Putamen (tissue), 1 donor: ENCODE data around the gene LRP1B.

ENCODE experiments used
- DNase-seq: peaks from one replicate; pipeline ENCODE4 v3.0.0-alpha.2; 2016; ENCODE audit warnings: low spot score

LRP1B gene

GRCh38 chr2:141440072-141440635, 690.7 kb downstream of the LRP1B start:
- no peak for DNase-seq

DNA sequence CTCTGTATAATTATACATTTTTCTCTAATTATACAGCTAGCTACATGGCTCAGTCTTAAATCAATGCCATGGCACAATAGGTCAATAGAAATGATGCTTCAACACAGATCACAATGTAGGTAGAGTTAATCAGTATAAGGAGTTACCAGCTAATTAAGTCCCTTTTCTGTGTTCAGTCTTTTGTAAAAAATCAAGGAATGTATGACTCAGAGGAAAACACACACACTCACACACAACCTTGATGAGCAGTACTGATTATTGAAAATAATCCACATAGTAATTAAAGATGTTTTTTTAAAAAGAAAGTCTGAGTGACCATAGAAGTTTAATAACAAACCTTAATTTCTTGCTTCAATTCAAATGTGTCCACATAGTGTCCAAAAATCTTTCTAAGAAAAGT, 691.3 kb downstream of the LRP1B start:
- no peak for DNase-seq

GRCh38 chr2:141438536-141438935, 692.3 kb downstream of the LRP1B start:
- no peak for DNase-seq

GRCh38 chr2:141437521-141437920, 693.3 kb downstream of the LRP1B start:
- peak; percentile 7 for DNase-seq

- DNase-seq, result no peak
Measured at GRCh38 chr2:141423124-141423523, 707.7 kb downstream of the LRP1B start.

- no peak for DNase-seq
Measured at GRCh38 chr2:141417246-141417797, 713.5 kb downstream of the LRP1B start.

GRCh38 chr2:141411419-141411818, 719.4 kb downstream of the LRP1B start:
- DNase-seq, result no peak

- DNase-seq, result no peak
Measured at GRCh38 chr2:141399270-141399669, 731.5 kb downstream of the LRP1B start.

DNA sequence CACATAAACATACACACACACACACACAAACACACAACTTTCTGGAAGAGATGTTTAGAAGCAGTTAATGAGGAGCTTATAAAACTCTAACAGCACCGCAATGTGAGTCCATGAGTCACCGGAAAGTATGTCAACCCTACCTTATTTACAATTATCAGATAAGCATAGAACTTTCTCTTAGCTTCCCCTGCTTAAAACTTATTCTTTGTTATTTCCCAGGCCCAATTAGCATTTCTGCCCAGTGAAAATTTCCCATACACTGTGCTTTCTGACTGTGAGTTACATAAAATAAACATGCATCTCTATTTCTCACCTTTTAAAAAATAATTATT, 737.6 kb downstream of the LRP1B start:
- no peak for DNase-seq

GRCh38 chr2:141392517-141393213, 738.2 kb downstream of the LRP1B start:
- DNase-seq, result no peak

DNA sequence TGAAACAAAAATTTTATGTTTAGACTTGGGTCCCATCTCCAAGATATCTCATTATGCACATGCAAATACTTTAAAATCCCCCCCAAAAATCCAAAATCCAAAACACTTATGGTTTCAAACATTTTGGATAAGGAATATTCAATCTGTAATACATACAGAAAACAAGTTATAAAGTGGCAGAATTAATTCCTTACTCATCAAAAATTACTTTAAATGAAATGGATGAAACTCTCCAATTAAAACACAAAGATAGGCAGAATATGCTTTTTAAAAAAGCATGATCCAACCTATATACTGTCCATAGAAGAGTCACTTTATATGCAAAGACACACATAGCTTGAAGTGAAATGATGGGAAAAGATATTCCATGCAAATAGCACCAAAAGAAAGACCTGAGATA, 744.6 kb downstream of the LRP1B start:
- no peak for DNase-seq

DNA sequence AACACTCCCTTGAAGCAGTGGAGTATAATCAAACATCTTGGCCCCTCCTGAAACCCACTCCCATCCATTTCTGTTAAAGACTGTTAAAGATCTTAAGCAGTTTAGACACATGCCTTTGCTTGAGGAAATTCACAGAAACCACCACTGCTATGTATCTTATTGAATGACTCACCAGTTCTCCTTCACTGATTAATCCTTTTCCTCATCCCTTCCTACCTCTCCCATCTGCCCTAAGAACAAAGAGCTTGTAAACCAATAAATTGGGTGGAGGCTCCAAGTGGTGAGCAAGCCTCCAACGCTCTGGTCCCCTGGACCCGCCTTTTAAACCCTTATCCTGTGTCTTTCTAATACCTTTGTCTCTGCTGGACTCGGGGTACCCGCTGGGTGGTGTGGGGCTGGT, 746.1 kb downstream of the LRP1B start:
- DNase-seq, result no peak

DNA sequence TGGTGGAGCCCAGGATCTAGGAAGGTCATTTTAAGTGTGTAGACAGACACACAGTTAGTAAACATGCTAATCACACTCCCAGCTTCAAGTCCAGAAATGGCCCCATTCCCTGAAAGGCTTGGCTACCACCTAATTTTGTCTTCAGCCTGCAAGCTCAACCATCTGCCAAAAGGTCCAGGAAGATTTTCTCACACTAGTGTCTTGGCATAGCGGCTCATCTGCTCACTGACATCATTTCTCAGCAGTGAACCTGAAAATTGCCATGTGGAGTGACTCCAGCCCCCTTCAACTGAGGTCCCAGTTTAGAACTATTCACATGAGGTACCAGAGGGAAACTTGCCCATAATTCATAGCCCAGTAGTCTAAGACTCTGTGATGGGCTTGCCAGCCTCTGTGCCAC, 748.9 kb downstream of the LRP1B start:
- DNase-seq, result no peak

DNA sequence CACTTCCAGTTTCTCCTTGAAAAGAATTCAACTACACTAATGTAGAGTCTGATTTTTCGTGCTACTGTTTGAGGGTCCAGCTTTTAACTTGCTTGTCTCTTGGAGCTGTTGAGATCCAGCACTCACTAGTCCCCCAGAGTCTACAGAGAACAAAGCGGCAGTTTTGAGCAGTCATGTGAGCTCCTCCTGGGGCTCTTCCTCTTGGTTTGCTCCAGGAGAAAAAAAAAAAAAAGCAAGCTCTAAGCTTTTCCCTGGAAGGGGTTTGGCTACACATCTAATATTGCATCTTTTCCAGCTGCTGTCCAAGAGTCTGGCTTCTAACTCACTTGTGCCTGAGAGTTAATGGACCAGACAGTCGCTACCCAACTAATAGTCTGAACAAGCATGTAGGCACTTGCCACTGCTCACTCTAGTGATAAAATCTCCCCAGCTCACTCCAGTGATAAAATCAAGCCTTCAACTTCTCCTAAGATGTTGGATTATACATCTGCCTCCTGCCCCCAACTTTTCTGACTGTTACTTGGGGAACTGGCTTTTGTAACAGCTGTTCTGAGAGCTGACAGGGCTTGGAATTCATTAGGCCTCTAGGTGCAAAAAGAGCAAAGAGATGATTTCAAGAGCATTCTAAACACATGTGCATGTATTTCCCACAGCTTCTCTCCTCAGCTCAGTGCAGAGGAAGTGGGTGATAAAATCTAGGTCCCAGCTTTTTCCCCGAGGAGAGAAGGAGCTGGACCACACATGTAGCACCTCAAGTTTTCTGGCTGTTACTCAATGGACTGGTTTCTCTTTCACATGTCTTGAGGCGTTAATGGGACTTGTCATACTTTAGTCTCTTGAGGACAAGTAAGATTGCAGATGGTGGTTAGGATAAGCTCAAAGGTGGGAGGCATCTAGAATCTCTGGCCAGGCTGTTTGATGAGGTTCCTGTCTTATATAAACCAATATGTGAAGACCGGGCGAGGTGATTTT, 750.5 kb downstream of the LRP1B start:
- DNase-seq, result no peak

- DNase-seq, result no peak
Measured at GRCh38 chr2:141364821-141365220, 766.0 kb downstream of the LRP1B start.

DNA sequence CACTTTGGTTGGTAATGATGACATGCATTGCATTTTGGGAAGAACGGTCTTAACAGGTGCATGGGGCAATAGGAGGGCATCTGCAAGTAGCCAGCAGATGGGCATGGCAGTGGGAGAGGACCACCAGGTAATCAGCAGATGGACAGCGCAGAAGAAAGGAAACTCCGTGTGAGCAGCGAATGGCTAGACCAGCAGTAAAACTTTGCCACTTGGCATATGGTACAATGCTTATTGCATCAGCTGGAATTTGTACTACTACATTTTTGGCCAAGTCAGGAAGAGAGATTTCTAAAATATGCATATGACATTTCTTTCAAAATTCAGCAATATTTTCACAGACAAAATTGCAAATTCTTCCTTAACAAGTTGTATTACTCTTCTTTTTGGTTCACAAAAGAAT, 768.5 kb downstream of the LRP1B start:
- no peak for DNase-seq

GRCh38 chr2:141348481-141348880, 782.3 kb downstream of the LRP1B start:
- no peak for DNase-seq

DNA sequence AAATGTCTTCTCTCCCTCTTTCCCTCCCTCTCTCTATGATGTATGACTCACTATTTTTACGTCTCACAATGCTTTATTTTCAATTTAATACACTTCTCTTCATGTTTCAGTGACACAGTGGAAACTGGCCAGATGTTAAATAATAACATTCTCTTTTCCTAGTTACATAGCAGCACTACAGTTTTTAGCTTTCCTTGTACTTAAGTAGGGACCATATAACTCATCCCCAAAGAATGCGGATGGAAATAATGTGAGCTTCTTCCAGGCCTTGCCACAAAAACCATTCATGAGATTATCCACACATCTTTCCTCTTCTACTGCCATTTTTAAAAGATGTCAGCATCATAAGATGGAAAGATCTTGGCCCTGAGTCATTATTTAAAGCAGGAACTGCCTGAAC, 789.4 kb downstream of the LRP1B start:
- no peak for DNase-seq

DNA sequence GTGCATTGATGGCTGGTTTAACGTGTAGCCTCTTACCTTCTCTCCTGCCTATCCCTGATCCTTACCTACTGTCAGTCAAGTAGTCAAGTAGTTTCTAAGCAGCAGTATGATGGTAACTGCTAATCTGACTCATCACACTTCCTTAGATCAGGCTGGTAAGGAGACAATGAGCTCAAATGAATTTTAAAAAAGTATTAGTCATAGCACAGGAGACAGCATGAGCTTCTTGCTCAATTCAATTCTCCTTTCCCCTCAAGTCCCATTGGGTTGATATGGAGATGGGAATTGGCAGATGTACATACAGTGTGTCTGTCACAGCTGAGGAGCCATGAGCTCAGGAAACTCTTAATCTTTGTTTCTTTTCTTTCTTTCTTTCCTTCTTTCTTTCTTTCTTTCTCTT, 799.7 kb downstream of the LRP1B start:
- DNase-seq, result peak; percentile 57

- DNase-seq, result no peak
Measured at GRCh38 chr2:141329964-141330363, 800.9 kb downstream of the LRP1B start.

- no peak for DNase-seq
Measured at GRCh38 chr2:141323571-141323970, 807.2 kb downstream of the LRP1B start.

GRCh38 chr2:141317986-141318385, 812.8 kb downstream of the LRP1B start:
- DNase-seq, result no peak

- no peak for DNase-seq
Measured at GRCh38 chr2:141316606-141317005, 814.2 kb downstream of the LRP1B start.
